GM12875 (cell line): ENCODE results near the gene RFNG.
"Not testable (repeated sequence)": the region's sequence is repeated elsewhere in the genome, so short reads cannot be mapped to it uniquely, and the experiment has no call there.

Experiments used
- H3K4me3 ChIP-seq: one replicate; pipeline ENCODE4 v1.5.1; 2011; ENCODE audit warnings: low read depth, low read length, control low read depth
- CTCF ChIP-seq: IDR thresholded peaks from 2 replicates; pipeline ENCODE4 v1.5.1; 2011; ENCODE audit warnings: low read depth, mild to moderate bottlenecking, control low read depth, inconsistent platforms, low read length, moderate library complexity, borderline replicate concordance; ENCODE audit not compliant: insufficient read depth

The RFNG gene

GRCh38 chr17:82041144-82041814 lies 10.3 kb downstream of the RFNG start:
- TF ChIP-seq CTCF = no peak
- H3K4me3 ChIP-seq = no peak overlapping the region

GRCh38 chr17:82039695-82040299 lies 11.8 kb downstream of the RFNG start:
- no peak overlapping the region for H3K4me3 ChIP-seq
- no peak for TF ChIP-seq CTCF

- H3K4me3 ChIP-seq = not testable (repeated sequence)
These were observed 12.7 kb downstream of the RFNG start for GRCh38 chr17:82038796-82039409.

GRCh38 chr17:82037889-82038195 lies 13.8 kb downstream of the RFNG start:
- no peak overlapping the region for H3K4me3 ChIP-seq
- TF ChIP-seq CTCF = no peak

- peak within 1 kb of the TSS; percentile 72 for H3K4me3 ChIP-seq
- peak; percentile 98 for TF ChIP-seq CTCF
These were observed 14.3 kb downstream of the RFNG start, which contains the start of gene DCXR for GRCh38 chr17:82037092-82037888. DCXR (minus strand) TSS chr17:82037697; CDS start chr17:82037682, 15 bp downstream.

- peak overlapping the region; percentile 72 for H3K4me3 ChIP-seq
- TF ChIP-seq CTCF = no peak
These were observed 14.9 kb downstream of the RFNG start for GRCh38 chr17:82036634-82037091.

GRCh38 chr17:82035956-82036633 lies 15.5 kb downstream of the RFNG start:
- no peak for TF ChIP-seq CTCF
- peak overlapping the region; percentile 72 for H3K4me3 ChIP-seq
